Measurements from ENCODE around the gene TNFAIP8. TPM values are rescaled to one million over a fixed set of nuclear protein-coding genes. Genes with fewer than 3 reads are reported as not detected.

TNFAIP8 gene
- total and polyA plus RNA-seq, 9 donors: 1.4 to 14.6 (median 5.0) TPM

DNA sequence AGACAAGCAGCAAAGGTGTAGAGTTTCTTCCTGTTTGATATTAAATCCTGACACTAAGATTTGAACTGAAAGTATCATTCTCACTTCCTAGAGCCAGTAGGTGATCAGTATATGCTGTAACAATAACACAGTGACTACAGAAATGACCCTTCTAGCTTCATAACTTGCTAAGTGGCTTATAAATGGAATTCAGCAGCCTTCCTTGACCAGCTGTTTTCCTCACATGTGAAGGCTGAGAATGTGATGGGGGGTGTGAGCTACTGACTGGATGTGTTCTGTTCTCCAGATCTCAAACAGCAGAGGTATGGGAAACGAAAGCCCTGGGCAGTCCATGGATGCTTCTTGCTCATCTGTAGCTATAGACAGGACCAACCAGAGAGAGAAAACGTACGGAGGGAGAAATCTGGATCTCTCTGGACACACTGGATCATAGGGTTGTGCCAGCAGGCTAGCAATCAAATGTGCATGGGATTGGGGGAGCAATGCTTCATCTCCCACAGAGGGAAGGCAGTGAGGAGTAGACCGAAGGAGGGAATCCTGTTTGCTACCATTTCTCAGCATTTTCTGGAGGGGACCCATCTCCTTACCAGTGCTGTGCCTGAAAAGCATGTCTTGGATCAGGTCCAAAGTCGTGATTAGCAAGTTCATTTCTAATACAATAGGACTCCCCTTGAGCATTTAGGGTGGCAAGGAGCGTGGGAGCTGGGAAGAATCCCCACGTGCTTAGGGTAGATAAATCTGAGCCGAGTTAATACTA lies 39.4 kb downstream of the TNFAIP8 start:
- H3K9me3 ChIP-seq: no peaks in the 10 kb centered on the region
- no peaks in the 10 kb centered on the region for H3K36me3 ChIP-seq
- no peak overlapping the region for H3K27ac ChIP-seq
- H3K4me1 ChIP-seq (ENCODE audit: insufficient read depth): no peaks in the 10 kb centered on the region
- intact Hi-C loops (cut with DNase I): no loop called here
- TF ChIP-seq, protein P1, sequence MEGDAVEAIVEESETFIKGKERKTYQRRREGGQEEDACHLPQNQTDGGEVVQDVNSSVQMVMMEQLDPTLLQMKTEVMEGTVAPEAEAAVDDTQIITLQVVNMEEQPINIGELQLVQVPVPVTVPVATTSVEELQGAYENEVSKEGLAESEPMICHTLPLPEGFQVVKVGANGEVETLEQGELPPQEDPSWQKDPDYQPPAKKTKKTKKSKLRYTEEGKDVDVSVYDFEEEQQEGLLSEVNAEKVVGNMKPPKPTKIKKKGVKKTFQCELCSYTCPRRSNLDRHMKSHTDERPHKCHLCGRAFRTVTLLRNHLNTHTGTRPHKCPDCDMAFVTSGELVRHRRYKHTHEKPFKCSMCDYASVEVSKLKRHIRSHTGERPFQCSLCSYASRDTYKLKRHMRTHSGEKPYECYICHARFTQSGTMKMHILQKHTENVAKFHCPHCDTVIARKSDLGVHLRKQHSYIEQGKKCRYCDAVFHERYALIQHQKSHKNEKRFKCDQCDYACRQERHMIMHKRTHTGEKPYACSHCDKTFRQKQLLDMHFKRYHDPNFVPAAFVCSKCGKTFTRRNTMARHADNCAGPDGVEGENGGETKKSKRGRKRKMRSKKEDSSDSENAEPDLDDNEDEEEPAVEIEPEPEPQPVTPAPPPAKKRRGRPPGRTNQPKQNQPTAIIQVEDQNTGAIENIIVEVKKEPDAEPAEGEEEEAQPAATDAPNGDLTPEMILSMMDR (IDR thresholded peaks at IDR 0.05): no peak
- TF ChIP-seq POLR2A (IDR thresholded peaks at IDR 0.05) (no peak), EP300 (IDR thresholded peaks at IDR 0.05) (no peak)
- DNase-seq: no peak
- H3K27me3 ChIP-seq: no peaks in the 10 kb centered on the region
- H3K4me3 ChIP-seq: no peak overlapping the region
- WGBS, 3 donors: 82 to 86% (median 84%) methylated on average over 8 of the region's 8 CpGs

DNA sequence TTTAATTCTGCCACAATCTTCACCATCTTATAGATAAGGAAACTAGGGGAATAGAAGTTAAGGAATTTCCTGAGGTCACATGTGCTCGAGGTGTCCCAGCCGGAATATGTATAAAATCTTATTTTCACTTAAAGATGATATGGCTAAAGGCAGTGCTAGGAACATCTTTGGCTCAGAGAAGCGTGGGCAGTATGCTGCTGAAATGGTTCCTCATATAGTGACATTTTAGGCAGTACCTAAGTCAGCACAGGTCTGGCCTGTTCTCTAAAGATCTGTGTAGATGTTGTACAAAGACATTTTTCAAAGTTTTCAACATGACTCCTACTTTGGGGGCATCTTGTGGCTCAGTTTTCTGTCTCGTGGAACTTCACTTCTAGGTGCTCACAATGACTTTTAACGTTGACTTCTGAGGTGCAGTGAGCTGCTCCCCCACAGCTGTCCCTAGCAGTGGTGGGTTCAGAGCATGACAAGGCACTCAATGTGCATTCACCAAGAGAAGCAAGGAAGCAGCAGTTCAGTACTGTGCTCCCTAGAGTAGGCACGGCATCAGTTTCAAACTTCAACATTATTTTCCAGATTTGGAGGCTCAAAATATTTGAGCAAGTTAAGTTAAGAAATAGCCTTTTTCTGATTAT lies 40.3 kb downstream of the TNFAIP8 start:
- Histone ChIP-seq H3K27me3 (no peaks in the 10 kb centered on the region), H3K36me3 (no peaks in the 10 kb centered on the region), H3K9me3 (no peaks in the 10 kb centered on the region), H3K4me1 (ENCODE audit: insufficient read depth) (no peaks in the 10 kb centered on the region), H3K27ac (no peak overlapping the region), H3K4me3 (no peak overlapping the region)
- intact Hi-C loops (cut with DNase I): no loop called here
- TF ChIP-seq, protein P1 (IDR thresholded peaks at IDR 0.05): no peak
- TF ChIP-seq EP300 (IDR thresholded peaks at IDR 0.05) (no peak), POLR2A (IDR thresholded peaks at IDR 0.05) (no peak)
- DNase-seq: no peak
- 89 to 93% (median 91%) methylated on average over 6 of the region's 6 CpGs for WGBS, 3 donors

DNA sequence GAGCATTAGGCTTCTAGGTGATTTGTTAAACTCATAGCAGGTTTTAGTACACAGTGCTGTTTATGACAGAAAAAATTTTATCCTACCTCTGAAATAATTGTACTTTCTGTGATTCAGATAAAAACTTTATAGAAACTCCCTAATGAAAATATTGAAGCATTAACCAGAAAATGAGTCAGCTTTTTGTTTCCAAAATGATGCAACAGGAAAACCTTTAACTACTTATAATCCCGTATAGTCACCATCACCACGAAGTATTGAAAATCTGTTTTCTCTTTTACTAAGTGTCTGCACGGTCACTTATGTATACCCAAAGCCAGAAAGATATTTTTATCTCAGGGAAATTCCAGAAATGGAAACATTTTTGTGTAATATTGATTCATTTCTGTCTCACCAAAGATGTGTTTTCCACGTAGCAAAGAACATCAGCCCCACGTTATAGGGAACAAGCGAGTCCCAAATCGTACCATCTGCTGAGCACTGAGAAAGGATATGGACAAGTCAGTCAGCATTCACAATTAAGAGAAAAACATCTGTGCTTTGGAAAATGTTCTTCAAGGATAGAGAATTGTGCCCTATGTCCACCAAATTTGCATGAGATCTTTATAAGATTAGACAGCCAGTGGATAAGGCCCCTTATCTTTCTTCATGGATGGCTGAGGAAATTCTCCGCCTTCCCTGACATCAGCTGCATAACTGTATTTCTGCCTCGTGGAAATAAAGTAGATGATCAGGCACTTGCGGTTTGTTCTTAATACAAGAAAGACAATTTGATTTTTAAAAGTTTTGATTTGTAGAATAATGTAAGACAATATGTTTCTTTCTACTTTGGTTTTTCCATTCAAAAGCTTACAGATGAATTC lies 41.9 kb downstream of the TNFAIP8 start:
- no peaks in the 10 kb centered on the region for H3K9me3 ChIP-seq
- H3K4me1 ChIP-seq (ENCODE audit: insufficient read depth): no peaks in the 10 kb centered on the region
- DNase-seq: no peak
- H3K27ac ChIP-seq: no peak overlapping the region
- intact Hi-C loops (cut with DNase I): no loop called here
- 45 to 53% (median 52%) methylated on average over 10 of the region's 10 CpGs for WGBS, 3 donors
- H3K36me3 ChIP-seq: no peaks in the 10 kb centered on the region
- no peaks in the 10 kb centered on the region for H3K27me3 ChIP-seq
- TF ChIP-seq POLR2A (IDR thresholded peaks at IDR 0.05) (no peak), EP300 (IDR thresholded peaks at IDR 0.05) (no peak)
- TF ChIP-seq, protein P1 (IDR thresholded peaks at IDR 0.05): no peak
- H3K4me3 ChIP-seq: no peak overlapping the region

GRCh38 chr5:119398727-119399466 lies 43.1 kb downstream of the TNFAIP8 start:
- intact Hi-C loops (cut with DNase I): no loop called here
- WGBS, 3 donors: 56 to 63% (median 60%) methylated on average over 12 of the region's 12 CpGs
- Histone ChIP-seq H3K4me1 (ENCODE audit: insufficient read depth) (no peaks in the 10 kb centered on the region), H3K27me3 (no peaks in the 10 kb centered on the region), H3K9me3 (no peaks in the 10 kb centered on the region), H3K36me3 (no peaks in the 10 kb centered on the region), H3K4me3 (no peak overlapping the region), H3K27ac (no peak overlapping the region)
- TF ChIP-seq EP300 (IDR thresholded peaks at IDR 0.05): no peak
- TF ChIP-seq POLR2A (IDR thresholded peaks at IDR 0.05): no peak
- peak in 2 of 5 donors; percentile 35 to 36 for DNase-seq

Data from ovary (tissue), 9 donors.